Hematopoietic multipotent progenitor cell treated with erythropoietin and hydrocortisone succinate and interleukin-3 and kit ligand, for 17 days (in vitro differentiated cells): Measurements from ENCODE around the gene PRCP.
"Not testable (repeated sequence)": the region's sequence is repeated elsewhere in the genome, so short reads cannot be mapped to it uniquely, and the experiment has no call there.

Experiments
- DNase-seq: peaks from one replicate; pipeline ENCODE4 v3.0.0-alpha.2; 2015; ENCODE audit warnings: low spot score

The PRCP gene

DNA sequence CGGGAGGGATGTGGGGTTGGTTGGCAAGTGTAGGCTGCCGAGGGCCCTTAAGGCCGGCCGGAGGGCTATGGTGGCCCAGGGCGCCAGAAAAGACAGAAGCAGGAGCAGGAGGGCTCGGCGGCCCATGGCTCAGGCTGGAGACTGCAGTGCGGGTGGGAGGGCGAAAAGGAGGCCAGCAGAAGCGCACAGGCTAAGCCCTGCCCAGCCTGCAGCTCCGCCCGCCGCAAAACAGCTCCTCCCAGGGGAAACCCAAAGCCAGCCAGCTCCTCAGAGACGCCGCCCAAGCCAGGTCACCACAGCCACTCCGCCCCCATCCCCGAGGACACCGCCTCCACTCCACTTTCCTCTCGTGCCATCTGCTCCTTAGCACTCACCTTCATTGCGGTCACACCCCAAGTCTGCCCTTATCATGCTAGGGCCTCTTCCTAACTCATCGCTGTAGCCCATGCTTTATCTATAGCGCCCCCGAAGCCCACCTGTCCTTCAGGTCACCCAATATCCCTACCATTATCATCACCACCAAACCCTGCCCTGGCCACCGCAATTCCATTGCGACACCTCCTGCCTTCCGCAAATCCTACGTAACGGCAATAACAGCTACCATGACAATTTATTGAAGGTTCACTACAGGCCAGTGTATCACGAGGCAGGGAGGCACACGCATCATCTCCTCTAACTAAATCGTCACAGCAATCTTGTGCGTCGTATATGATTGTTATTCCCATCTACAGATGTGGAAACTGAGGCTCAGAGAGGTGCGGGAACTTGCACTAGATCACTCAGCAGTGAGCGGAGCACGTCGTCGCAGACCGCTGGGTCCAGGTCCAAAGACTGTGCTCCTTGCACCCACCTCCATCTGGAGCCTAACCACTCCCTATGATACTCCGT is at the start of gene PRCP:
Gene PRCP (minus strand): TSS at position 154 of the 888 bp plus-strand sequence. CDS start 28 bp downstream, at position 126.
- DNase-seq: peak; percentile 93

DNA sequence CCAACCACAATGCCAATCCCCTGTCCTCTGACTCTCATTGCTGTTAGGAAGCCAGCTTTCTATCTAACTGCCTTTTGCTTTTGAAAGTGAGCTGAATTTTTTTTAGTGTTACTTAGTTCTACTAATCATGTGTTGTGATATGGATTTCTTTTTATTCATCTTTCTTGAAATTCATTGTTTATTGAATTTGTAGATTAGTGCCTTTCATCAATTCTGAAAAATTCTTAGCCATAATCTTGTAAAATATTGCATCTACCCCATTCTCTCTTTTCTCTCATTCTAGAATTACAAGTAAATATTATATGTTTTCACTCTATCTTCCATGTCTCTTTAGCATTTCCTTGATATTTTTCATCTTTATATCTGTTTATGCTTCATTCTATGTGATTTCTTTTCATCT is 49.1 kb upstream of the PRCP start:
- no peak for DNase-seq

DNA sequence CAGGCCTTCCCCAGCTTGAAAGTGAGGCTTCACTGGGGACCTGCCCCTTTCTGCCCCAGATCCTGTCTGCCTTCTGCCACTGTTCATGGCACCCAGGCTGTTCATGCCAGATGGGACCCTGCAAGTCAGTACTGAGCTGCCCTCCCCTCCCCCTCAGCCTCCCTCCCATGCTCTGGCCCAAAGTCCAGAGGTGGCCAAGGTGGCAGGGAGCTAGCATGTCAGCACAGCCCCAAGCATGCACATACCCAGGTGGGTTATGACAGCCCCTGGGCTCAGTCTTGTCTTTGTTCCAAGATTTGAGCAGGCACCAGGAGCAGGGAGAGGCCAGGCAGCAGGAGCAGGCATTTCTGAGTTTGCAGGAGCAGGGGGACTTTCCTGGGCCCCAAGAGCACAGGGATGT is 45.5 kb upstream of the PRCP start:
- no peak for DNase-seq

DNA sequence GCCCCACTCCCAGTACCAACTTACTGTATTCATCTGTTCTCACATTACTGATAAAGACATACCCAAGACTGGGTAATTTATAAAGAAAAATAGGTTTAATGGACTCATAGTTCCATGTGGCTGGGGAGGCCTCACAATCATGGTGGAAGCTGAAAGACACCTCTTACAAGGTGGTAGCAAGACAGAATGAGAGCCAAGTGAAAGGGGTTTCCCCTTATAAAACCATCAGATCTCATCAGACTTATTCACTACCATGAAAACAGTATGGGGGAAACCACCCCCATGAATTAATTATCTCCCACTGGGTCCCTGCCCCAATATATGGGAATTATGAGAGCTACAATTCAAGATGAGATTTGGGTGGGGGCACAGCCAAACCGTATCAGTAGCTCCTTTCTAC is 44.8 kb upstream of the PRCP start:
- DNase-seq: not testable (repeated sequence)

DNA sequence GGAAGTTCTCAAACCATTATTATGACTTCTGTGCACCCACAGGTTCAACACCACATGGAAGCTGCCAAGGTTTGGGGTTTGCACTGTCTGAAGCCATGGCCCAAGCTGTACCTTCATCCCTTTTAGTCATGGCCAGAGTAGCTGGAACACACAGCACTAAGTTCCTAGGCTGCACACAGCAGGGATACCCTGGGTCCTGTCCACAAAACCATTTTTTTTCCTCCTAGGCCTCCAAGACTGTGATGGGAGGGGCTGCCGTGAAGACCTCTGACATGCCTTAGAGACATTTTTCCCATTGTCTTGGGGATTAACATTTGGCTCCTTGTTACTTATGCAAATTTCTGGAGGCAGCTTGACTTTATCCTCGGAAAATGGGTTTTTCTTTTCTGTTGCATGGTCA is 44.0 kb upstream of the PRCP start:
- no peak for DNase-seq

DNA sequence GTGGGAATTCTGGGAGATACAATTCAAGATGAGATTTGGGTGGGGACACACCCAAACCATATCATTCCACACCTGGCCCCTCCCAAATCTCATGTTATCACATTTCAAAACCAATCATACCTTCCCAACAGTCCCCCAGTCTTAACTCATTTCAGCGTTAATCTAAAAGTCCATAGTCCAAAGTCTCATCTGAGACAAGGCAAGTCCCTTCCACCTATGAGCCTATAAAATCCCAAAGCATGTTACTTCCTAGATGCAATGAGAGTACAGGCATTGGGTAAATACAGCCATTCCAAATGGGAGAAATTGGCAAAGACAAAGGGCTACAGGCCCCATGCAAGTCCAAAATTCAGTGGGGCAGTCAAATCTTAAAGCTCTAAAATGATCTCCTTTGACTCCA is 43.2 kb upstream of the PRCP start:
- DNase-seq: not testable (repeated sequence)

DNA sequence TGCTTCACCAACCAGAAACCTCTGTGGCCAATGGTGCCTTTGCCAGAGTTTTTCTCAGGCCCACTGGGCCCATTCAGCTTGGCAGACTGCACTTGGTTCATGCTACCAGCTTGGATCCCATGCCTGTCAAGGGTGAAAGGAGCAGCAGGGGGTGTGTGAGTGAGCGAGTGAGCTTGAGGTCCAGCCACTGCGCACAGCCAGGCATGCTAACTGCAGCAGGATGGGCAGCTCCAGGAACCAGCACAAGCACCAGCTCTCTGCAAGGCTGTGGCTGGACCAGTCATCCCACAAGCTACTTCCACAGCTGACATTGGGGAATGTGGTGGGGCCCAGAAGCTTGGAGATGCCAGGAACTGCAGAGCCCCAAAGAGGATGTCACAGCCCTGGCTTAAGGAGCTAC is 42.1 kb upstream of the PRCP start:
- no peak for DNase-seq

DNA sequence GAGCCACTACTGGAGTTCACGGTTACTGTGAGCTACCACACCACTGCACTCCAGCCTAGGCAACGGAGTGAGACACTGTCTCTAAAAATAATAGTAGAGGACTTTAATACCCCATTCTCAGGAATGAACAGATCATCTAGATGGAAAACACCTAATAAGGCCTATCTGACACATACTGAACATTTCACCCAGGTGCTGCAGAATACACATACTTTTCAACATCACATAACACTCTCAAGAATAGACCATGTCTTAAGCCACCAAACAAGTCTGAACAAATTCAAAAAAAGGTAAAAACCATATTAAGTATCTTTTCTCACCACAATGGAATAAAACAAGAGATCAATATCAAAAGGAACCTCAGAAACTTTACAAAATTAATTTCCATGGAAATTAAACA is 39.2 kb upstream of the PRCP start:
- DNase-seq: no peak

DNA sequence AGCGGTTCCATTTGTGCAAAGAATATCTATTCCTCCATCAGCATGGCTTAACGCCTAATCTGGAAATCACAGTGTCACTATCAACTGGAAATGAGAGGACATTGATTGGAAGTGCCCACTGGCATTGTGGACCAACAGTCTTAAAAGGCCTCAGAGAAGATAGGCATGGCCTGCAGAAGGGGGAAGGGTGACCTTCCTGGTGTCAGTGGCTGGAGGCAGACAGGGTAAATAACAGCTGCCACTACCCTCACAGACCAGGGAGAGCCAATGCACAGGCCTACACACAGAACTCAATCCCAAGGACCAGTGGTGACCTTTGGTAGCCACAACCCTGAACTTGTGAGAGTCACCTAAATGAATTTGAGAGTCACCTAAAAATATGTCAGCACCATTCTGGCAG is 37.3 kb upstream of the PRCP start:
- DNase-seq: no peak

DNA sequence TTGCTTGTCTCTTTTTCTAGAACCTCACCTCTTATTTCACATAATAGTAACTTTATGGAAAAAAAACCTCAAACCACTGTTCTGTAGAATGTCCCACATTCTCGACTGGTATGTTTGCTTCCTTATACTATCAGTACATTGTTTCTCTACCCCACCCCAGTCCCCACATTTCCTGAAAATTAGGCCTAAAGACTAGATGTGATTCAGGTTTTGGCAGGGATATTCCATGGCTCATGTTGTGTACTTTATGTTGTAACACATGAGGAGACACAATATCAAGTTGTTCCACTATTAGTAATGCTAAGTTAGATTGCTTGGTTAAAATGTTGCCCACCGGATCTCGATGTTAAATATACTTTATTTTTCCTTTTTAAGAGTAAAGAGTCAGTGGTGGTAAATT is 36.0 kb upstream of the PRCP start:
- no peak for DNase-seq

DNA sequence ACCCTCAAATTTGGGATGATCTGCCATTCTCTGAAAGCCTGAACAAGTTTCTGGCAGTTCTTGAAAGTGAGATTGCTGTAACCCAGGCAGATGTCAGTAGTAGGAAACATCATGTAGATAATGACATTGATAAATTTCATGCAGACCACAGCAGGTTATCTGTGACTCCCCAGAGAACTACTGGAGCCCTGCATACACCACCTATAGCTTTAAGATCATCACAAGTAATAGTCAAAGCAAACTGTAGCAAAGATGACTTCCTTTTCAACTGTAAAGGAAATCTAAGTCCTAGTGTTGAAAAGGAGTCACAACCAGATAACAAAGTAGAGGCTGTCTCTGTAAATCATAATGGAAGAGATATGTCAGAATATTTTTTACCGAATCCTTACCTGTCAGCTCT is 32.3 kb upstream of the PRCP start:
- DNase-seq: no peak

DNA sequence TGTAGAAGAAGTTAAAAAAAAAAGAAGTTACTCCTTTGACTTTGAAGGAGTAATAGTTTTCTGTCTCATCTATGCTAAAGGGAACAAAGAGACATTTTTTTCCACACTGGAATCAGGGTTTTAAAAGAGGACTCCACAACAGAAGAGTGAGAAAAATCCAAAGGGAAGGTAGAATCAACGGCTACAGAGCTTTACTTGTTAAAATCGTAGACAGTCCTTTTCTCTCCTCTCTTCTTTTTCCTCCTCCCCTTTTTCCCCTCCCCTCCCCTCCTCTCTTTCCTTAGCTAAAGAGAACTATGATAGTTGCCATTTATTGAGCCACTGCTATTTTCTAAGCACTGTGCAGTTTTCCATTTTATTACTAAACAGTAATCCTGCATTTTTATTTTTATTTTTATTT is 30.5 kb upstream of the PRCP start:
- no peak for DNase-seq

DNA sequence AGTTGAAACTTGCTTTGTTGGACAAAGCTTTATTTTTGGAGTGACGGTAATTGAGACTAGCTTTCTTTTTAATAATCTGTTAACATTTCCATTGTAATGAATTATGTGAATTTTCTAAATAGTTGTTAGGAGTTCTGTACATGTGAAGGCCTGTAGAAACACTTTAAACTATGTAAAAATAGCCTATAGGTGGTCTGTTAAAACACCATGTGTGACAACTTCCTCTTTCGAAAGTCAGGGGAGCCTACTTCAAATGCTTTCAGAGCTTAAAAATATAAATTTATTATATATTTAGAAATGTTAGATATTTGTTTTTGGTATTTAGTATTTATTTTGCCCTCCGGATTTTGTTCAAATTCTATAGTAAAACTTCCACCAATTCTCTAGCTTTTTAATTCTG is 30.0 kb upstream of the PRCP start:
- DNase-seq: no peak

DNA sequence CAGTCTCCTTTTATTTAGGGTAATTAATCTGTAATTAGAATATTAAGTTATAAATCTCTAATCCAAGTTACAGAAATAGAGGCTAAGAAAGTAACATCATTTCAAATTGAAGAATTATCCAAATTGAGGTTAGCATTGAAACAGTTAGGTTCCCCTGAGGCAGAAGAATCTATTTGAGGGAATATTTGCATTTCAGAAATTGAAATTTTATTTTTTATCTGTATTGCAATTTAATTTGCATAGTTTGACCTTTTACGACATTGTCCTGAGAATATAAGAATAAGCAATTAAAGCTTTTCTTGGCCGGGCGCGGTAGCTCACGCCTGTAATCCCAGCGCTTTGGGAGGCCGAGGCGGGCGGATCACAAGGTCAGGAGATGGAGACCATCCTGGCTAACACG is 28.9 kb upstream of the PRCP start:
- DNase-seq: no peak

DNA sequence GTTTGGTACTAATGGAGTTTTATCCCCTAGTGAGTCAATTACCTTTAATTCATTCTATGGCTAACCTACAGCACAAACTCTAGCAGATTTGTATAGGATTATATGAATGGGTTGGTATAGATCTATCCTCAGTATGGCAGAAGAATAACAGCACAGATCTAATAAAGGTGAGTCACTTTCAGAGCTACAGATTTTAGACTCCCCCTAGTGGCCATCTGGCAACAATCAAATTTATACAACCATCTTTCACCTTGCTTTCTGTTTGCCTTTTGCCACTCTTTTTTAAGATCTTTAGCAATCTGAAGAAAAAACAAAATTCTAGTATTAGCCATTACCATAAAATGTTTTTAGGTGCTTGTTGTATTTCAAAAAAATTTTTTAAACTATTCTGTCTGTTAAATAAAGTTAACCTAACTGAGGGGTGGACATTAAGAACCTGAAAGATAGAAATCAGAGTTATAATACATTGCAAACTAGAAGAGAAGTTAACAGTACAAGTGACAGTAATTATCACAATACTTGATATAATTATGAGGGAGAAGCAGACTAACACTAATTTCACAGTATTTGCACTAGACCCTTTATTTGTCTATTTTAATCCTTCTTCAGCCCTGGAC is 27.1 kb upstream of the PRCP start:
- peak; percentile 77 for DNase-seq

DNA sequence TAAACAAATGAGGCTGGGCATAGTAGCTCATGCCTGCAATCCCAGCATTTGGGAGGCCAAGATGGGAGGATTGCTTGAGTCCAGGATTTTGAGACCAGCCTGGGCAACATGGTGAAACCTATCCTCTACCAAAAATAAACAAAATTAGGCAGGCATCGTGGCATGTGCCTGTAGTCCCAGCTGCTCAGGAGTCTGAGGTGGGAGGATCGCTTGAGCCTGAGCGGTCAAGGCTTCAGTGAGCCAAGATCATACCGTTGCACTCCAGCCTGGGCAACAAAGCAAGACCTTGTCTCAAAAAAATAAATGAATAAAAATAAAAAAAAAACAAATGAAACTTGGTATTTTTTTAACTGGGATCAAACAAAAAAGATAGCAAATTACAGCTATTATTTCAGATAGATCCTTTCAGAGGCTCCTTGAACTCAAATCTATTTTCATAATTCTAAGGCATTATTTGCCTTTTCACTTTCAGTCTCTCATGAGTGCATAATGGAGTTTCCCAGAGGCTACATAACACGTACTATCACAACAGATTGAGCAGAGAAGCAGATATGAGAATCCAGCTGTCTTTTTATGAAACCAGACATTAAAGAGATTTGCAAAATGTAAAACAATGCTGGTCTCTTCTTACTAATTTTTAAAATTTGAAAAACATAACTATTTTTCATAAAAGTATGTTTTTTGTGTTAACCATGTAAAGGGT is 24.4 kb upstream of the PRCP start:
- DNase-seq: no peak

DNA sequence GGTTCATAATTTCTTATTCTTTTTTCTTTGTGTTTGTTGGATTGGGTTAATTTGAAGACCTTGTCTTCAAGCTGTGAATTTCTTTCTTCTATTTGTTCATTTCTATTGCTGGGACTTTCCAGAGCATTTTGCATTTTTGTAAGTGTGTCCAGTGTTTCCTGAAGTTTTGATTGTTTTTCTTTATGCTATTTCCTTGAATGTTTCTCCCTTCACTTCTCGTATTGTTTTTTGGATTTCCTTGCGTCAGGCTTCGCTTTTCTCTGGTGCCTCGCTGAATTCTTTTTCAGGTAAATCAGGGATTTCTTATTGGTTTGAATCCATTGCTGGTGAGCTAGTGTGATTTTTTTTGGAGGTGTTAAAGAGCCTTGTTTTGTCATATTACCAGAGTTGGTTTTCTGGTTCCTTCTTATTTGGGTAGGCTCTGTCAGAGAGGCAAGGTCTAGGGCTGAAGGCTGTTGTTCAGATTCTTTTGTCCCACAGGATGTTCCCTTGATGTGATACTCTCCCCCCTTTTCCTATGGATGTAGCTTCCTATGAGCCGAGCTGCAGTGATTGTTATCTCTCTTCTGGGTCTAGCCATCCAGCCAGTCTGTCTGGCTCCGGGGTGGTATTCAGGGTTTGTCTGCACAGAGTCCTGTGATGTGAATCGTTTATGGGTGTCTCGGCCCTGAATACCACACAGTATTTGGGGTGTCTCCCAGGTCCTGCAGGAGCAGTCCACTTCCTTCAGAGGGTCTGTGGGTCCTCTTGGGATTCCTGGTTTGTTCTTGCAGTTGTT is 22.4 kb upstream of the PRCP start:
- DNase-seq: not testable (repeated sequence)

DNA sequence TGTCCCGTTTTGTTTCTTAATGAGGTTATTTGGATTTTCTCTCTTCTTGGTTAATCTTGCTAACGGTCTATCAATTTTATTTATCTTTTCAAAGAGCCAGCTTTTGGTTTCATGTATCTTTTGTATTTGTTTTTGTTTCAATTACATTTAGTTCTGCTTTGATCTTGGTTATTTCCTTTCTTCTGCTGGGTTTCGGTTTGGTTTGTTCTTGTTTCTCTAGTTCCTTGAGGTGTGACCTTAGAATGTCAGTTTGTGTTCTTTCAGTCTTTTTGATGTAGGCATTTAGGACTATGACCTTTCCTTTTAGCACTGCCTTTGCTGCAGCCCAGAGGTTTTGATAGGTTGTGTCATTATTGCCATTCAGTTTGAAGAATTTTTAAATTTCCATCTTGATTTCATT is 20.0 kb upstream of the PRCP start:
- DNase-seq: not testable (repeated sequence)

DNA sequence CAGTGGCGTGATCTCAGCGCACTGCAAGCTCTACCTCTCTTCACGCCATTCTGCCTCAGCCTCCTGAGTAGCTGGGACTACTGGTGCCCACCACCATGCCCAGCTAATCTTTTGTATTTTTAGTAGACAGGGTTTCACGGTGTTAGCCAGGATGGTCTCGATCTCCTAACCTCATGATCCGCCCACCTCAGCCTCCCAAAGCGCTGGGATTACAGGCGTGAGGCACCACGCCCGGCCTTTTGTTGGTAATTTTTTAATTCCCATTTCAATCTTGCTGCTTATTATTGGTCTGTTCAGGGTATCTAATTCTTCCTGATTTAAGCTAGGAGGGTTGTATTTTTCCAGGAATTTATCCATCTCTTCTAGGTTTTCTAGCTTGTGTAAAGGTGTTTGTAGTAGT is 19.6 kb upstream of the PRCP start:
- not testable (repeated sequence) for DNase-seq

DNA sequence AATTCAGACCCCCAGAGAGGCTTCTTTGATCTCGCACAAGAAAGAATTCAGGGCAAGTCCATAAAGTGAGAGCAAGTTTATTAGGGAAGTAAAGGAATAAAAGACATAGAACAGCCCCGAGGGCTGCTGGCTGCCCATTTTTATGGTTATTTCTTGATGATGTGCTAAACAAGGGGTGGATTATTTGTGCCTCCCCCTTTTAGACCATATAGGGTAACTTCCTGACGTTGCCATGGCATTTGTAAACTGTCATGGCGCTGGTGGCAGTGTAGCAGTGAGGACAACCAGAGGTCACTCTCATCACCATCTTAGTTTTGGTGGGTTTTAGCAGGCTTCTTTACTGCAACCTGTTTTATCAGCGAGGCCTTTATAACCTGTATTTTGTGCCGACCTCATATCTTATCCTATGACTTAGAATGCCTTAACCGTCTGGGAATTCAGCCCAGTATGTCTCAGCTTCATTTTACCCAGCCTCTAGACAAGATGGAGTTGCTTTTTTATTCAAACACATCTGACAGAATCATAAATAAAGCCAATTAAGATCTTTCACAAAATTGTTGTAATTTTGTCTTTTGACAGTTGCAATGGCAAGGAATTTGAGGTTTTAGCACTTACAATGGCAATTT is 8.9 kb upstream of the PRCP start:
- no peak for DNase-seq

DNA sequence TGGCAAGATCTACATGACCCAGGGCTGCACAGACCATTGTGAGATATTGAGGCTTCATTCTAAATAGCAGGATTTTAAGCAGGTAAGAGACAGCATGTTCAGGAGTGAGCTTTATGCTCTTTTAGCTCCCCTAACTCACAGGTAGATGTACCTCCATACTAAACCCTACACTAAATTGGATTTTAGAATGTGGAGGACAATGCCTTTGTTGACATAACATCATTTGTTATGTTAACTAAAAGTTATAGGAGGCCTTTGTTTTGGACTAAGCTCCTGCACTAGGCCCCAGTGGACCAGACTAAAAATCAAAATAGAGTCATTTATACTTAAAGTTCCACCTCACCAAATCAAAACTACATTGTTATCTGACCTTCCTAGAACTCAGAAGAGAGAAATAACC is 8.1 kb upstream of the PRCP start:
- no peak for DNase-seq

DNA sequence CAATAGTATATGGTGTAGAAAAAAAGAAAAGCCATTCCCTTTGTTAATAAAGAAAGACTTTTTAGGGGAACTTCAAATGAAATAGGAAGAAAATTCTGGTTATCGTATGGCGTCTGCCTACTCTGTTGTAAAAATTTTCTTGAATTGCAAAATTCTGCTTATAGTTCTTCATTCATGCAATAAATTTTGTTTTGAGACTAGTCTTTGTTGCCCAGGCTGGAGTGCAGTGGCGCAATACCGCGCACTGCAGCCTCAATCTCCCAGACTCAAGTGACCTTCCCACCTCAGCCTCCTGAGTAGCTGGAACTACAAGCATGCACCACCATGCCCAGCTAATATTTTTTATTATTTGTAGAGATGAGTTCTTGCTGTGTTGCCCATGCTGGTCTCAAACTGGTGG is 7.1 kb upstream of the PRCP start:
- no peak for DNase-seq
